Skeletal muscle cell (primary cell): ENCODE data around the gene CNTN1.

Experiments used
- DNase-seq: peaks from one replicate; pipeline ENCODE4 v3.0.0-alpha.2; 2010; ENCODE audit warnings: low read depth
- H3K4me3 ChIP-seq: 2 replicates; pipeline ENCODE4 v1.5.1; 2011; ENCODE audit warnings: low read depth, mild to moderate bottlenecking, control low read depth, low read length, moderate library complexity

Gene CNTN1

DNA sequence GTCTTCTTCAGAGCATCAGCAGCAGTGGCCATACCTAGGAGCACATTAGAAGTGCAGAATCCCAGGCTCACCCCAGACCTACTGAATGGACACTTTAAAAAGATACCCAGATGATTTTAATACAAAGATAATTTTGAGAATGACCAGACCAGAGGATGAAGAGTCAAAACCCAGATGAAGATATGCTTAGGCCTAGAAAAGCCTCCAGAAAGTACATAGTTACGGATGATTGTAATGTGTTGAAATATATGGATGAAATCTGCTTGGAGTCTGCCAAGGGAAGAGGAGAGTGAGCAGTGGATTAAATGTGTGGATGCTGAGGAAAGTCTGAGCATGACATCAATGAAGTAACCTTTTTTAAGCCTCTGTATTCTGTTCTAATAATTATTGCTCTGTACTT lies 245.7 kb downstream of the CNTN1 start:
- no peak overlapping the region for H3K4me3 ChIP-seq
- DNase-seq, result no peak

GRCh38 chr12:40942326-40942725 lies 250.1 kb downstream of the CNTN1 start:
- no peak for DNase-seq
- no peak overlapping the region for H3K4me3 ChIP-seq

DNA sequence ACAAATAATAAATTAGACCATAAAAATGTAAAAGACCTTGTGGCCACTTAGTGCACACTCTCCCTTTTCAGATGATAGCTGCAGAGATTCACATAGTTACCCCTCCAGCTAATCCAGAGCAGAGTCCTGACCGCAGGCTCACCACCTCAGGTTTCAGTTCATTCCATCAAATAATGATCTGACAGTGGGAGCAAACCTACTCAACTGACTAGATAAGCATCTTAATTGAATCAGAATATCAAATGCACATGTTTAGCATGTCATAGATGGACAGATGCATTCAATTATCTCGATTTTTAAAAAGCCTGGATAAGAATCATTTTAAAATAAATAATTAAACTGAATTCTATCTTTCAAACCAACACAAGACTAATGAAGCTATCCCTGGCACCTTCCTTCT lies 253.5 kb downstream of the CNTN1 start:
- no peak overlapping the region for H3K4me3 ChIP-seq
- no peak for DNase-seq

DNA sequence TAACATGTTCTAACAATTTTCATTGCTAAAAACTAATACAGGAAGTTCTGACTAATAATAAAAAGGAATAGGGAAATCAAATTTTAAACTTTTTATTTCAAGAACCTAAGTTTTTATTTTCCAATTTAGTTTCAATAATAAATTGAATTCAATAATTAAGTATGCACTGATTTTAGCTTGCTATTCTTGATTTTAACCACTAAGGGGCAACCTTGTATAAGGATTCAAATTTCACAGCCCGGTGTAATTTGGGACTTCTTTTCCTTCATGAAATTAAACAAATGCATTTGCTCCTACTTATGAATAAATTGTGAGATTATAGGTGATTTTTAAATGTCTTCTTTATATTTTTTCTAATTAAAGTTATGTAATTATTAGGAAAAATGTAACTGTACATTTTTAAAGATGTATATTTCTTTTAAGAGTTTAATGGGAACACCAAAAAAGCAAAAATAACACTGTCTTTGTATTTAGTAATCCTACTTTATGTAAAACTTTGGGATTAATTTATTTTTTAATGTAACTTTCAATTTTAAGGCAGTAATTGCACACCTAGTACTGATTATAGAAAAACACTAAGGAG lies 254.5 kb downstream of the CNTN1 start:
- no peak for DNase-seq

DNA sequence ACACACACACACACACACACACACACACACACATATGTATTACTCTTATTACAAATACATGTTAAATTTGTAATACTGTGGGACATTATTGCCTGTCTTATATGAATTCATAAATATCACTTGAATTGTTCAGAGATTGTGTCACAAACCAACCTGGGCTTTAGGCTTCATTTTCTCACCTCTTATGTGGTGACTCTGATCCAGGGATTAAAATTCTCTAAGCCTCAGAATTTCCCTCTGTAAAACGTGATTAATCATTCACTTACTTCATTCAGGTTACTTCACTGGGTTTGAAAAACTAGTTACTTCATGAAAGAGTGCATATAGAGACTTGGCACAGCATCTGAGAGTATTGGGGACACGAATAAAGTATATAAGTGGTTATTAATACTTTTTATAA lies 255.6 kb downstream of the CNTN1 start:
- DNase-seq, result no peak
- no peak overlapping the region for H3K4me3 ChIP-seq

More for the DNA sequence above, 254.5 kb downstream of the CNTN1 start:
- H3K4me3 ChIP-seq, result no peak overlapping the region

- no peak overlapping the region for H3K4me3 ChIP-seq
- no peak for DNase-seq
Observed at GRCh38 chr12:40953076-40953475, 260.8 kb downstream of the CNTN1 start.

GRCh38 chr12:40957417-40957816 lies 265.2 kb downstream of the CNTN1 start:
- DNase-seq, result no peak
- H3K4me3 ChIP-seq, result no peak overlapping the region

- H3K4me3 ChIP-seq, result no peak overlapping the region
- no peak for DNase-seq
Observed at GRCh38 chr12:40959041-40959440, 266.8 kb downstream of the CNTN1 start.

GRCh38 chr12:40963751-40964150 lies 271.5 kb downstream of the CNTN1 start:
- DNase-seq, result no peak
- H3K4me3 ChIP-seq, result no peak overlapping the region

DNA sequence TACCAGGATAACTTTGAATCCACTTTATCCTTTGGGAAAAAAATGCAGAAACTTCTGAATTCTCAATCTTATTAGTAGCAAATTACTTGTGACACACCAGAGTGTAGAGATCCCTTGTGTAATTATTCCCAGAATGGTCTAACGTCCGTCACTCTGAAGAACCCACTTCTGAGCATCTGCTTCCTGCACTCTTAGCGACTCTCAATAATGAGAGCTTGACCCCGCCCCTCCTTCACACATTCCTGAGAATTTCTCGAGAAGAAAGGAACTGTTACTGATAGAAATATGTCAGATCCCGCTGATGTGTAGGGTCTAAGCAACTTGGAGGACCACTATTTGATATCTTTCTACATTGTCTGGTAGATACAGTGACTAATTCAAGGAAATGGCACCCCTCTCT lies 277.6 kb downstream of the CNTN1 start:
- H3K4me3 ChIP-seq, result no peak overlapping the region
- DNase-seq, result no peak

DNA sequence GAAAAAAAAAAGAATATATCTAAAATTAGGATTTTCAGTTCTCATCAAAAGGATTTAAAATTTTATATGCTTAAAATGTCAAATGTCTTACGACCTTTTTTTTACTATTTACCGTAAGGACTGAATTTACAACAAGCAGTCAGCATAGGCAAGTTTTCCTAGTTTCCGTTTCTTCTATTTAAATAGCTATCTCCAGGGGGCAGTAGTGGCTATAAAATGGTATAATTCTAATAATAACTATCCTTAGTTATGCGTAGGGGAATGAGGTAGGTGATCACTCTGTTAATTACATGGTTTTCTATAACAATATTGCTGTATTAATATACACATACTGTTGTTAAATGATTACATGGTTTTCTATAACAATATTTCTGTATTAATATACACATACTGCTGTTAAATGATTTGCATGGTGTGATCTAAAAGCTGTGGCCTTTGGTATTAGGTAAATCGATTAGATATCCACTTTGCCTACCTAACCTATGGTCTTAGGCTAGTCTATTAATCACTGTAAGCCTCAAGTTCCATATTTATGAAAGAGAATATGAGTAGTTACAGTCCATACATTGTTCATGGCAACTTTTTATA lies 278.2 kb downstream of the CNTN1 start:
- no peak for DNase-seq
- no peak overlapping the region for H3K4me3 ChIP-seq

GRCh38 chr12:40971911-40972310 lies 279.7 kb downstream of the CNTN1 start:
- DNase-seq, result no peak

DNA sequence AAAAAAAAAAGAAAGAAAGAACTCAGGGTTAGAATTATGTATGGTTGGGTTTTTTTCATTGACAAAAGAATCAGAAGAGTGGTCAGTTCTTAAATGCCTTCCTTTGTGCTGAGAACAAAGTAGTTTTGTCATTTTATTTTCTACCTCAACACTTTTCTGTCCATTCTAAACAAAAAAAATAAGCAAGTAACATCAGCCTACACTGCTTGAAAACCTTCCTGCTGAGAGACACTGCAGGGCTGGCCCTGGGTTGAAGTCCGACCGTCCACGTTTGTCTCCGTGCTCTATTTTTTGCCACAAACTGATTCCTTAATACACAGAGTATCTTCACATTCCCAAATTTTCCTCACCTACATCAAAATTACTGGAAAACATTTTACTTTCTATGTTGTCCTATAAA lies 284.3 kb downstream of the CNTN1 start:
- H3K4me3 ChIP-seq, result no peak overlapping the region
- DNase-seq, result no peak

More at GRCh38 chr12:40971911-40972310, 279.7 kb downstream of the CNTN1 start:
- no peak overlapping the region for H3K4me3 ChIP-seq

DNA sequence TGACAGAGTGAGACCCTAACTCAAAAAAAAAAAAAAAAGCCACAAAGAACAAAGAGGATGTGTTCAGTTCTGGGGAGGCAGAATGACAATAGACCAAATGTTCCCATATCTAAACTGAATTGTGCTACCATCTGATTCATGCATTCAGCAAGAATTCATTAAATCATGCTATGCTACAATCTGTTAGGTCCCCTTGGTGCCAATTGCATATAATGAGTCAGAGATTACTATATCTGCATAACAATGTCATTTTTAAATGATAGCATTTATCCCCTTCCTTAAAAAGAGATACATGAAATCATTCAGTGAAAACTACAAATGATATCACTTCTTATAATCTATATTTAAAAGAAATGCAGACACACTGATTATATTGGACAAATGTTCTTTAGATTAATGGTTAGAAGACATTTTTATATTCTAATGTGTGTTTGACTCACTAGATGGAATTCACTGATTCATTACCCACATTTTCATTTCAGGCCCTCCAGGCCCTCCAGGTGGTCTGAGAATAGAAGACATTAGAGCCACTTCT lies 288.3 kb downstream of the CNTN1 start:
- no peak overlapping the region for H3K4me3 ChIP-seq
- DNase-seq, result no peak

DNA sequence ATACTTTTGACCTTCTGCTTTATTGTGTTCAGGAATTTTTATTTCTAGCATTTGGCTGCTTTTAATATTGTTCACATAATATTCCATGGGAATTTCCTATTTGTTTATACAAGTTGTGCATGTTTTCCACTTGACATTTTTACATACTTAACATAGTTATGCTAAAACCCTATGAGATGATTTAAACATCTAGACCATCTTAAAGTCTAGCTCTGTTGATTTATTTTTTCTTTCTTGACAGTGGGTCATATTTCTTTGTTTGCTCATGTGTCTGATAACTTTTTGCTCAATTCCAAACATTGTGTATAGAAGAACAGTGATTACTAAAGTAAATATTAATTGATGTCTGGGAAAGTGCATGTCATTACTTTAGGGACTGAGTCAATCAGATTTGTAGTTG lies 293.8 kb downstream of the CNTN1 start:
- no peak overlapping the region for H3K4me3 ChIP-seq
- DNase-seq, result no peak

DNA sequence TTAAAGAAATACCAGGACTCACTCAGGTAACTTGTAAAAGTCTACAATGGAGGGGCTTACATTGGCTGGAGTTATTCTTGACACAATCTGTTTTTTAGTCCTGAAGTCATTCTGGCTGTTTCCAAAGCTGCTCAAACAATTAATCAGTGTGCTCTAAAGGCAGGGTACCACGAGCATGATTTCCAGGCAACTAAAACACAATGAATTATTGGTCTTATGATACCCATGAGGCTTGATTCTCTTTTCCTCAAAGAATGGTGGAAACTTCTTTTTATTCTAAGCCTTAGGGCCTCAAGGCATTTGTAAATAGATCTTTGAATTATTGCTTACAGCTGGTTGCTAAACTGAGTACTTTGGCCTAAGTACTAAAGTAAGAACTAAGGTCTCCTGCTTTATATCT lies 296.1 kb downstream of the CNTN1 start:
- DNase-seq, result no peak
- no peak overlapping the region for H3K4me3 ChIP-seq

DNA sequence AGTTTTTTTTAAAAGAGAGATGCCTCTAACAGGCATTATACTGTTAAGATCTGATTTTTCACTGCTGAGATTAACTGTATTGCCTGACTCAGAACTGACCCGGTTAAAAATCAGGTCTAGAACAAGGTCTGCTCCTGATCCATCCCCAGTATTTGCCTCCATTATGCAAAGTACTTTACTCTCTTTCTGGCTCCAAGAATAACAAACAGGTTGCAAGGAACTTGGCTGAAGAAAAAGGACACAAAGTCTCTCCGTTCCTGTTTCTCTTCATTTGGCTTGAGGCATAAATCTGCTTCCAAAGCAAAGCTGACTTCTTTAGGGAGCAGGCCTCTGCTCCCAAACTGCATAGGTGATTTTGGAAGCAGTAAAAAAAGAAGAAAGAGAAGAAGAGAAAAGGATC lies 296.6 kb downstream of the CNTN1 start:
- H3K4me3 ChIP-seq, result no peak overlapping the region
- no peak for DNase-seq

GRCh38 chr12:40989785-40990184 lies 297.5 kb downstream of the CNTN1 start:
- no peak overlapping the region for H3K4me3 ChIP-seq
- DNase-seq, result no peak

DNA sequence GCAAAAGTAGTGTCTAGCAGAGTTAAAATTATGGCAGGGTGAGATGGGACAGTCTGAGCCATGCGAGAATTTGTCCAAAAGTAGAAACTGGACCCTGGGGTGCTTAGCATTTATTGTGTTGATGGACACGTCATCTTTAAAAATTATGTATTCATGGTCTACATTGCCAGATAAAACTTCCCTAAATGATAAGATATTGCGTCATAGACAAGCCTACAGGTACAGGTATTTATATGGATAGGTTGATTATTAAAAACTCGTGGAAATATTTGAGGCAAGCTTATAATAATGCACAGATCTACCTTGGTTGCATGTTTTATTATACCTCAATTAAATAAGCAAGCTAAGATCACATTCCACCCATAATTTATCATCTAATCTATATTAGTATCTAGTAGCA lies 299.9 kb downstream of the CNTN1 start:
- DNase-seq, result no peak

GRCh38 chr12:40992674-40993073 lies 300.4 kb downstream of the CNTN1 start:
- no peak overlapping the region for H3K4me3 ChIP-seq

More for the DNA sequence above, 299.9 kb downstream of the CNTN1 start:
- H3K4me3 ChIP-seq, result no peak overlapping the region

GRCh38 chr12:40993158-40993557 lies 300.9 kb downstream of the CNTN1 start:
- no peak overlapping the region for H3K4me3 ChIP-seq
- DNase-seq, result no peak

More at GRCh38 chr12:40992674-40993073, 300.4 kb downstream of the CNTN1 start:
- DNase-seq, result no peak
